Tibial nerve (tissue), 3 donors: ENCODE results near the gene TMEM217.
A peak's percentile ranks its signal among the peaks of the same experiment; 100 is the strongest.

Source experiments
- CTCF ChIP-seq, 5 experiments: fragments of 200-600 bp in 3 of 5; fragments of 450-650 bp in 2 of 5; sonication (generic) in 3 of 5; IDR thresholded peaks; one replicate each; pipeline ENCODE4 v1.5.1; 2016 to 2019; ENCODE audit warnings: antibody characterized with exemption in 5 of 5, mild to moderate bottlenecking in 3 of 5, moderate library complexity in 2 of 5
- POLR2A ChIP-seq, 2 donors: fragments of 450-650 bp; IDR thresholded peaks; one replicate each; pipeline ENCODE4 v1.6.1; 2017; ENCODE audit warnings: antibody characterized with exemption in 2 of 2, mild to moderate bottlenecking in 2 of 2, moderate library complexity in 2 of 2

- peak in 2 of 5 experiments; percentile 4 to 6 for TF ChIP-seq CTCF (IDR thresholded peaks at IDR 0.05)
- TF ChIP-seq POLR2A (IDR thresholded peaks at IDR 0.05): peak; percentile 44 to 75
Observed at GRCh38 chr6:37169496-37170272, 88.3 kb downstream of the TMEM217 start, which contains the start of gene PIM1.
